LHCN-M2 (cell line): ENCODE data around the gene HOXB3. TPM values are rescaled to one million over a fixed set of nuclear protein-coding genes. Genes with fewer than 3 reads are reported as not detected.
A peak's percentile ranks its signal among the peaks of the same experiment; 100 is the strongest.

Experiments used
- DNase-seq: peaks from one replicate; pipeline ENCODE4 v3.0.0-alpha.2; 2012; ENCODE audit warnings: low read depth
- polyA plus RNA-seq: library from polyadenylated mRNA; unstranded; fragments of >200 nt; gene quantifications from one replicate; pipeline ENCODE4 v1.2.1, GENCODE V29; 2012; ENCODE audit warnings: missing spikeins
- total RNA-seq: library from RNA; depleted of rRNA; stranded (reverse); fragments of >200 nt; gene quantifications from 2 replicates; pipeline ENCODE4 v1.2.3, GENCODE V29; 2014; rRNA removed

Gene HOXB3
- 9.0 and 12.1 TPM in 2 replicates for total RNA-seq
- 6.4 TPM for polyA plus RNA-seq

GRCh38 chr17:48589831-48590606, at the start of gene HOXB3:
Gene HOXB3 (minus strand): TSS chr17:48590241. CDS start chr17:48552474, 37,767 bp downstream.
- no peak for DNase-seq

GRCh38 chr17:48639136-48639535, 49.1 kb upstream of the HOXB3 start:
- no peak for DNase-seq

GRCh38 chr17:48637323-48638260, 47.6 kb upstream of the HOXB3 start:
- DNase-seq: peak; percentile 94

- DNase-seq: peak; percentile 75
These were observed 46.4 kb upstream of the HOXB3 start for GRCh38 chr17:48636177-48637018.

GRCh38 chr17:48634493-48635208, 44.6 kb upstream of the HOXB3 start:
- DNase-seq: no peak

- no peak for DNase-seq
These were observed 43.2 kb upstream of the HOXB3 start for GRCh38 chr17:48633266-48633677.

- DNase-seq: no peak
These were observed 42.7 kb upstream of the HOXB3 start for GRCh38 chr17:48632579-48633265.

- no peak for DNase-seq
These were observed 41.9 kb upstream of the HOXB3 start for GRCh38 chr17:48631693-48632578.

GRCh38 chr17:48630925-48631692, 41.1 kb upstream of the HOXB3 start:
- DNase-seq: no peak

GRCh38 chr17:48630009-48630924, 40.2 kb upstream of the HOXB3 start:
- DNase-seq: no peak

GRCh38 chr17:48629411-48629759, 39.3 kb upstream of the HOXB3 start:
- no peak for DNase-seq

GRCh38 chr17:48628649-48629410, 38.8 kb upstream of the HOXB3 start:
- no peak for DNase-seq

GRCh38 chr17:48627623-48628521, 37.8 kb upstream of the HOXB3 start:
- no peak for DNase-seq

GRCh38 chr17:48627118-48627597, 37.1 kb upstream of the HOXB3 start:
- DNase-seq: no peak
